GM18858 (cell line): ENCODE results near the gene LY86.
A peak's percentile ranks its signal among the peaks of the same experiment; 100 is the strongest.

ENCODE experiments used
- ATAC-seq: cut with Tn5 transposase; IDR thresholded peaks from one replicate; pipeline ENCODE4 v1.9.1; 2021; ENCODE audit not compliant: unreplicated experiment

Gene LY86

DNA sequence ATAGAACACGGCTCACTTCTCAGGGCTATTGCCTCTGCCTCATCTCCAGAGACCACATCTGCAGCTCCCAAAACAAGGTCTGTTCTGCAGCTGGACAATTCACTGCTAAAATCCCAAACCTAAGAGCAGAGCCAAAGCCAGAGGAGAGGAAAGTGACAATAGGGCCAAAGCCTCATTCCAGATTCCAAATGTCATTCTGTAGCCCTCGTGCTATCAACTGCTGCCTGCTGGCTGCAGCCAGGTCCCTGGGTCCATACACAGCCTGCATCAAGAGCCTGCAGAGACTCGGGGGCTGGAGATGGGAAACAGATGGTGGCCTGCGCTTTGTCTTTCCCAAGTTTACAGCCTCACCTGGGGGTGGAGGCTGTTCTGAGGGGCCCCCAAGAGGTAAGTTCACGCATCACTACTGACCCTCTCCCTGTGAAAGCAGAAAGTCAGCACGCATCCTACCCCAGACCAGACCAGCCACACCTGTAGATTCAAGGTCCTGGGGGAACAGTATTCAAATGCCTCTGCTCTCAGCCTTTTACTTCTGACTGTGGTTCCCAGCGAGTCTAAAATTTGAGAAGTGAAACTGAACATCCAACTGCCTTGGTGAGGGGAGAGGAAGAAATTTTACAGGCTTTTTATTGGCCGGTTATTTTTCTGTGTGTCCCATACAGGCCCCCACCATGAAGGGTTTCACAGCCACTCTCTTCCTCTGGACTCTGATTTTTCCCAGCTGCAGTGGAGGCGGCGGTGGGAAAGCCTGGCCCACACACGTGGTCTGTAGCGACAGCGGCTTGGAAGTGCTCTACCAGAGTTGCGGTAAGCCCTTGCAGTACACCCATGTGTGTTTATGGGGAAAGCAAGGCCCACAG is at the start of gene LY86:
LY86 (plus strand) TSS at position 657 of the 860 bp plus-strand sequence; CDS start at position 672, 15 bp downstream.
- ATAC-seq: peak; percentile 40

DNA sequence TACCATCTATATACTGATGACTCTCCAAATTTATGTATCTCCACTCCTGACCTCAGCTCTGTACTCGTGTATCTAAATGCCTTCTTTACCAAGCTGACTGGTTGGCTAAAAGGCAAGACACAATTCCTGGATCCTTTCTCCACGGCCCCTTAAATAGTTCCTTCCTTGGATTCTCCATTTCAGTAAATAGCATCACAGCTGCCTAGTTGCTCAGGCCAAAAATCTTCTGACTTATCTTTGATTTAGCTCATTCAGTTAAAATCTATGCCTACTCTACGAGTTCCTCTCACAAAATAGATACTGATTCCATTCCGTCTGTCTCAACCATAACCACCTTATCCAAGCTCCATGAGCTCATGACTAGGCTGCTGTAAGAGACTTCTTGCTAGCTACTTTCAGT is 49.5 kb upstream of the LY86 start:
- no peak for ATAC-seq

DNA sequence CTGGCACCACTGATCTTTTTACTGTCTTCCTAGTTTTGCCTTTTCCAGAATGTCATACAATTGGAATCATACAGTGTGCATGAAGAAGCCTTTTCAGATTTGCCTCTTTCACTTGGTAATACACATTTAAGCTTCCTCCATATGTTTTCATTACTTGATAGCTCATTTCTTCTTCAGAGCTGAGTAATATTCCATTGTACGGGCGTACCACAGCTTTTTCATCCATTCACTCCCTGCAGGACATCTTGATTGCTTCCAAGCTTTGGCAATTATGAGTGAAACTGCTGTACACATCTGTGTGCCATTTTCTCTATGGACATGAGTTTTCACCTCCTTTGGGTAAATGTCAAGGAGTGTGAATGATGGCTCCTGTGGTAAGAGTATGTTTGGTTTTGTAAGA is 46.2 kb upstream of the LY86 start:
- ATAC-seq: no peak

DNA sequence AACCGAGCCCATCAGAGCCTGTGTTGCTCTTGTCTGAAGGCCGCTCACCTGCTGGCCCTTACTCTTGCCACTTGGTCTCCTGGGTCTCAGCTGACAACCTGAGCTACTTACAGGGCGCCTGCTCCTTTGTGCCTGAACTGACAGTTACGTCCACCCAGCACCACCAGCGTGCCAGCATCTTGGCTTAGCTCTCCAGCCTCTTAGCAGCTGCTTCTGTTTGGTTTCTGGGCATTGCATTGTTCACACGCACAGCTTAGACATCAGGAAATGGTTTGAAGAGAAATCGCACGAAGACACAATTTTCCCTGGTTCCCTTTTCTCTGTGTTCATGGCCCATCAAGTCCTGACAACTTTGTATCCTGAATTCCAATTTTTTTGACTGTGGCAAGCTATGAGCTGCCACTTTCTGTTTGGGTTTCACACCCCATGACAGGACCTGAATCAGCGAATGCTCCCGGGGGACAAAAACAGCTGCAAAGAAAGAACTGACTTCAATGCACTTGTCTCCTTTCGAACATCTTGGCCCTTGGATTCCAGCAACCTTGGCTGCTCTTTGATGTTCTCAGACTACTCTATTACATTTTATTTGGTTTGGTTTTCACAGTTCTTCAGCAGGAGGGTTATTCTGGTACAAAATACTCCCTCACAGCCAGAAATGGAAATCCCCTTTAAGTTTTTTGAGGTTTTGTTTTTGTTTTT is 45.2 kb upstream of the LY86 start:
- ATAC-seq: no peak

- no peak for ATAC-seq
These were observed 42.8 kb upstream of the LY86 start for GRCh38 chr6:6545616-6546317.

- peak; percentile 27 for ATAC-seq
These were observed 42.0 kb upstream of the LY86 start for GRCh38 chr6:6546318-6547109.

GRCh38 chr6:6547110-6547879 is 41.2 kb upstream of the LY86 start:
- ATAC-seq: peak; percentile 81

DNA sequence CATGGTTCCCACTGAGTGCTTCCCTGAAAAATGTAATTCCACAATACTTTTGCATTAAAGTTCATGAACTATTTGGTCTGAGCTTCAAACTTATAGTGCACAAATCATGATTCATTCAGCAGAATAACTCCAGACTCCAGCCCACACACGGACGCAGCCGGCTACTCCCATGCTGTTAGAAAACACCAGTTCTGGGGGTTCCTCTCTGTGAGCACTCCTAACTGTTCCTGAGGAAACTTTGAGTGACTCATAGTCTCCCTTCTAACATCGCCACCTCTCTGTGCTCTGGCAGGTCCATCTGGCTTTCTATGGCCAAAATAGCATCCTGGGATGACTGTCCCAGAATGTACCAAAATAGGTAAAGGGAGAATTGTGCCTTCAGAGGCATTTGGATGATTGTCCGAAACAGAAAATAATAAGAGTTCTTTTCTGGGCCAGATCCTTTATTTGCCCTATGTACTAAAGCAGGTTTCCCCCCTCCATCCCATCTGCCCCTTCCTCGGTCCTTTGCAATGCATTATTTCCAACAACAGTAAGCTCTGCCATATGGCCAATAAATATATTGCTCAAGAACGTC is 32.3 kb upstream of the LY86 start:
- no peak for ATAC-seq

GRCh38 chr6:6556738-6557503 is 31.6 kb upstream of the LY86 start:
- no peak for ATAC-seq

DNA sequence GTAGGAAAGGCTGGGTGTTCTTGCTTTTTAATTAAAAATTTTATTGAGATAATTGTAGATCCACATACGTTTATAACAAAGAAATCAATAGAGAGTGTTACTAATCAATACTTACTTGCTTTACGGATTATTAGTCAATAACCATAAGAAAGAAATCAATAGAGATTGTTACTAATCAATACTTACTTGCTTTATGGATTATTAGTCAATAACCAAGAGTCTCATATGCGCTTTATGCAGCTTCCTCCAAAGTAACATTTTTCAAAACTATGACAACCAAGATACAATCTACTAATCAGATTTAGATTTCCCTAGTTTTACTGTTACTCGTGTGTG is 31.0 kb upstream of the LY86 start:
- ATAC-seq: no peak

DNA sequence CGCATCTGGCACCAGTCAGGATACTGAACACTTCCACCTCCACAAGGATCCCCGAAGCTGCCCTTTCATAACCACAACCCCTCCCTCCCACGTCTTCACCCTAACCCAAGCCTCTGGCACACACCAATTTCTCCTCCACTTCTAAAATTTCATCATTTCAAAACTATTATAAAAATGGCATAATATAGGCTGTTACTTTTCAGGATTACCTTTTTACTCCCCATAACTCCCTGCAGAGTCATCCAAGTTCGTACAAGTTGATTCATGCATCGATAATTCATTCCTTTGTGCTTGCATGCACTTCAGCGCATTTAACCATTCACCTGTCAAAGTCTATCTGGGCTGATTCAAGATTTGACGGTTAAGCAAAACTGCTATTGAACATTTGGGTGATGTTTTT is 30.6 kb upstream of the LY86 start:
- ATAC-seq: no peak

GRCh38 chr6:6559994-6560570 is 28.4 kb upstream of the LY86 start:
- ATAC-seq: no peak

- ATAC-seq: no peak
These were observed 27.6 kb upstream of the LY86 start for GRCh38 chr6:6560909-6561308.

DNA sequence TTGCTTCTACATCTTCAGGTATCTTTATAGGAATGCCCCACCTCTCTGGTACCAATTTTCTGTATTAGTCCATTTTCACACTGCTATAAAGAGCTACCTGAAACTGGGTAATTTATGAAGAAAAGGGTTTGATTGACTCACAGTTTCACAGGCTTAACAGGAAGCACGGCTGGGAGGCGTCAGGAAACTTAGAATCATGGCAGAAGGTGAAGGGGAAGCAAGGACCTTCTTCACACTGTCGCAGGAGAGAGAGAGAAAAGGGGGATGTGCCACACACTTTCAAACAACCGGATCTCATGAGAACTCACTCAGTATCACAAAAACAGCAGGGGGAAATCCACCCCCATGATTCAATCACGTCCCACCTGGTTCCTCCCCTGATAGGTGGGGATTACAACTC is 24.4 kb upstream of the LY86 start:
- ATAC-seq: no peak

DNA sequence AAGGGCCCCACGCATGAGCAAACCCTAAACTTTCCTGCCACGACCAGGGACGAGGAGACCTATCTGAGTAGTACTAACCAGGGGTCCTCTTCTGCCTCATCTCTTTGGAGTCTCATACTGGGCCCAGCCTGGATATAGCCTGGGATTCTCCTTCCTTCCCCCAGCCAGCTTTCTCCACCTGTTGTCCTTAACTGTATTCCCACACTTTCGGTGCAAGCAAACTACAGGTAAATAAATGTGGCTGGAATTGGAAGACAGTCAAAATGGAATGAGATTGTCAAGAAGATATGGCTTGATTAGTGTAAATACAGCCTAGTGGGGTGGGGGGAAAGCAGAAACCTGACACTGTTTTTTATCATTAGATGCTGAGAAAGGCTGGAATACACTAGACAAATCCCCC is 23.5 kb upstream of the LY86 start:
- ATAC-seq: no peak

GRCh38 chr6:6565488-6565887 is 23.0 kb upstream of the LY86 start:
- no peak for ATAC-seq

- no peak for ATAC-seq
These were observed 21.8 kb upstream of the LY86 start for GRCh38 chr6:6566766-6567165.

DNA sequence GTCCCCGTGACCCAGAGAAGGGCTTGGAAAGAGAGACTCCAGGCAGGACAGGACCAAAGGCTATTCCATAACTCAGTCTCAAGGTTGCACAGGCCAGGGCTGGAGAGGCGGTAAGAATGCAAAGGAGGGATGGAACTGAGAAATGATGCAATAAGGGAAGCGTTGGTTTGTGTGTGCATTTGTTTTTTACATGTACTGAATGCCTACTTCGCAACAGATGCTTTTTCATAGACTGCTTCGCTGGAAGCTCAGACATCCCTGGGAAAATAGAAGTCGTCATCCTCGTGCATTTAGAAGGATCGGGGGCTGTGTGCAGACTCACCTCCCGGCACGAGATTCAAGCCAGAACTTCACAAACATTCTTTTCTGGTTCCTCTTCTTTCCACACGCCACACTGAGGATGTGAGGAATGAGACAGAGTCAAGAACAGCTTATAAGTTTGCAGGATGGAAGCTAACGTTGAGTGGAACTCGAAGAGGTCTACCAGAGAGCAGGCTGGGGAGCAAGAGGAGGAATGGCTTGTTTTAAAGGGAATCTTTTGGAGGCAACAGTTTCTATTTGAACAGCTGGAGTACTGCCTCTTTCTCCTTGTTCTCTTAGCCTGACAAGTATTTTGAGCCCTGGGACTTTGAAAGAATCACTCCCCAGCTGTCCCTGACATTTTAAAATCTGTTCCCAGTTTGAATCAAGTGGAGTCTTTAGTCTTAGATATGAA is 19.3 kb upstream of the LY86 start:
- no peak for ATAC-seq
